ENCODE results near the gene EXD3. TPM values are rescaled to one million over a fixed set of nuclear protein-coding genes. Genes with fewer than 3 reads are reported as not detected.
A peak's percentile ranks its signal among the peaks of the same experiment; 100 is the strongest.
"Not testable (repeated sequence)": the region's sequence is repeated elsewhere in the genome, so short reads cannot be mapped to it uniquely, and the experiment has no call there.

EXD3 gene
- total and polyA plus RNA-seq, 5 donors, result 7.9 to 14.6 (median 12.6) TPM

DNA sequence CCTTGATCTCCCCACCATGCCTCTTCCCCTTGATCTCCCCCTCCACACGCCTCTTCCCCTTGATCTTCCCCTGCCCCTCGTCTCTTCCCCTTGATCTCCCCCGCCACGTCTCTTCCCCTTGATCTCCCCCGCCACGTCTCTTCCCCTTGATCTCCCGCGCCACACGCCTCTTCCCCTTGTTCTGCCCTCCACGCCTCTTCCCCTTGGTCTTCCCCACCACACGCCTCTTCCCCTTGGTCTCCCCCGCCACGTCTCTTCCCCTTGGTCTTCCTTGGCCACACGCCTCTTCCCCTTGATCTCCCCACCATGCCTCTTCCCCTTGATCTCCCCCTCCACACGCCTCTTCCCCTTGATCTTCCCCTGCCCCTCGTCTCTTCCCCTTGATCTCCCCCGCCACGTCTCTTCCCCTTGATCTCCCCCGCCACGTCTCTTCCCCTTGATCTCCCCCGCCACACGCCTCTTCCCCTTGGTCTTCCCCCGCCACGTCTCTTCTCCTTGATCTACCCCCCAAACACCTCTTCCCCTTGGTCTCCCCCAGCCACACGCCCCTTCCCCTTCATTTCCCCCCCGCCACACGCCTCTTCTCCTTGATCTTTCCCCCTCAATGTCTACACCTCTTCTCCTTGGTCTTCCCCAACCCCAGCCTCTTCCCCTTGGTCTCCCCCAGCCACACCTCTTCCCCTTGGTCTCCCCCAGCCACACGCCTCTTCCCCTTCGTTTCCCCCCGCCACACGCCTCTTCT is 28.5 kb upstream of the EXD3 start:
- intact Hi-C loops (cut with DNase I); H3K9me3 ChIP-seq (ENCODE audit: control insufficient read depth, low read length); H3K4me1 ChIP-seq (ENCODE audit: control insufficient read depth, insufficient read depth, low read length); H3K4me3 ChIP-seq (ENCODE audit: low read length); ATAC-seq; H3K27ac ChIP-seq (ENCODE audit: low read length); H3K27me3 ChIP-seq (ENCODE audit: control insufficient read depth, insufficient read depth): not testable (repeated sequence)
- peak in 2 of 3 donors; percentile 6 to 35 for DNase-seq
- 88% methylated on average over 12 of the region's 31 CpGs for WGBS

DNA sequence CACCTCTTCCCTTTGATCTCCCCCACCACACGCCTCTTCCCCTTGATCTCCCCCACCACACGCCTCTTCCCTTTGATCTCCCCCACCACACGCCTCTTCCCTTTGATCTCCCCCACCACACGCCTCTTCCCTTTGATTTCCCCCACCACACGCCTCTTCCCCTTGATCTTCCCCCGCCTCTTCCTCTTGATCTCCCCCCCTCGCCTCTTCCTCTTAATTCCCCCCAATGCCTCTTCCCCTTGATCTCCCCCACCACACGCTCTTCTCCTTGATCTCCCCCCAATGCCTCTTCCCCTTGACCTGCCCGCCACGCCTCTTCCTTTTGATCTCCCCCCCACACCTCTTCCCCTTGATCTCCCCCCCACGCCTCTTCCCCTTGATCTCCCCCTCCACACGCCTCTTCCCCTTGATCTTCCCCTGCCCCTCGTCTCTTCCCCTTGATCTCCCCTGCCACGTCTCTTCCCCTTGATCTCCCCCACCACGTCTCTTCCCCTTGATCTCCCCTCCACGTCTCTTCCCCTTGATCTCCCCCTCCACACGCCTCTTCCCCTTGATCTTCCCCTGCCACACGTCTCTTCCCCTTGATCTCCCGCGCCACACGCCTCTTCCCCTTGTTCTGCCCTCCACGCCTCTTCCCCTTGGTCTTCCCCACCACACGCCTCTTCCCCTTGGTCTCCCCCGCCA is 27.7 kb upstream of the EXD3 start:
- WGBS, result 72% methylated on average over 22 of the region's 24 CpGs
- intact Hi-C loops (cut with DNase I); H3K27ac ChIP-seq (ENCODE audit: low read length); H3K27me3 ChIP-seq (ENCODE audit: control insufficient read depth, insufficient read depth); ATAC-seq; H3K4me3 ChIP-seq (ENCODE audit: low read length); H3K4me1 ChIP-seq (ENCODE audit: control insufficient read depth, insufficient read depth, low read length); H3K9me3 ChIP-seq (ENCODE audit: control insufficient read depth, low read length): not testable (repeated sequence)
- DNase-seq, result peak; percentile 12 to 50 (median 35)

DNA sequence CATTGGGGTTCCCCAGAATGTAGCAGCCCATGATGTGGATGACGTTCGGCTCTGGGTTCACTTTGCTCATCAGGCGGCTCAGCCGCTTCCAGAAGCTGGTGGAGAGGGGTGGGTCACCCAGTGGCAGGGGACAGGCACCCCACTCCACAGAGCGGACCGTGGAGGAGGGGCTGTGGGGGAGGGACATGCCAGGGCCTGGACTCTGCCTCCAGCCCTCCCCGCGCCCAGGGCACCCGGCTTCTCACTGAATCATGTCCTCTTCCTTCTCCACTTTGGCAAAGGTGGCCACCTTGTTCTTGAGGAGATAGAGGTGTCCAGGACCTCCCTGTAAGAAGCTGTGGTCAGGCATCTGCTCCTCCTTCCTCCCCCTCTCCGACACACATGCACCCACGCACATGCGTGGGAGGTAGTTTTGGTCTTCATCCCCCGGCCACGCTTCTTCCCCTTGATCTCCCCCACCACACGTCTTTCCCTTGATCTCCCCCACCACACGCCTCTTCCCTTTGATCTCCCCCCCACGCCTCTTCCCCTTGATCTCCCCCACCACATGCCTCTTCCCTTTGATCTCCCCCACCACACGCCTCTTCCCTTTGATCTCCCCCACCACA is 27.1 kb upstream of the EXD3 start:
- 84% methylated on average over 18 of the region's 18 CpGs for WGBS
- Histone ChIP-seq H3K27me3 (ENCODE audit: control insufficient read depth, insufficient read depth) (no peaks in the 10 kb centered on the region), H3K4me1 (ENCODE audit: control insufficient read depth, insufficient read depth, low read length) (no peaks in the 10 kb centered on the region), H3K9me3 (ENCODE audit: control insufficient read depth, low read length) (no peaks in the 10 kb centered on the region), H3K27ac (ENCODE audit: low read length) (no peak overlapping the region), H3K4me3 (ENCODE audit: low read length) (no peak overlapping the region)
- intact Hi-C loops (cut with DNase I), result no loop called here
- ATAC-seq, result no peak
- peak; percentile 18 to 59 (median 23) for DNase-seq

DNA sequence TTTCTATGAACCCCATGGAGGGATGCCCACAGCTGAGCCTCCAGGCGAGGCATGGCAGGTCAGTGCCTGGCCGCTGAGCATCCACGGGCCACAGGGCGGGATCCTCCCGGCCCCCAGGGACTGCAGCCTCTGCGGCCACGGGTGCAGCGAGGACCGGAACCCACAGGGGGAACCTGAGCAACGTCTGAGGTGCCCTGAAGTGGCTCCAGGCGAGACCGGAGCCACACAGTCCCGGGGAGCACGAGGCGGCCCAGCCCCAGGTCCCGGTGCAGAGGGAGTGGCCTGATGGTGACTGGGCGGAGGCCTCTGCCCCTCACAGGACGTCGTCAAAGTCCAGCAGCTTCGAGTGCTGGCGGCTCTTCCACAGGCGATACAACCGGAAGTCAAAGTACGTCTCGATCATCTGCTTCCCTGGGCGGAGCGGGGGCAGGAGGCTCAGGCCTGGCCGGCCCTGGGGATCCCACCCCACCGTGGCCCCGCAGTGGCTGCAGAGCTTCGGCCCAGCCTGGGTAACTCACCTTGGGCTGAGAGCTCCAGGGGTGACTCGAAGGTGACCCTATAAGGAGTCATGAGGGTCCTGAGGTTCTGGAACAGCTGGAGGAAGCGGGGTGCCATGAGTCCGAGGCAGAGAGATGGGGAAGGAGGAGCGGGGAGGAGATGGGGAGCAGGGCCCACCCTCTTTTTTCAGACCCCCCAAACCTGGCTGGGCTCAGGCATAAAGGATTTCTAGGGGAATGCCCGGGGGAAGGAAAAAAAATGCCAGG is 26.3 kb upstream of the EXD3 start:
- Histone ChIP-seq H3K4me3 (ENCODE audit: low read length) (no peak overlapping the region), H3K27me3 (ENCODE audit: control insufficient read depth, insufficient read depth) (no peaks in the 10 kb centered on the region), H3K9me3 (ENCODE audit: control insufficient read depth, low read length) (no peaks in the 10 kb centered on the region), H3K4me1 (ENCODE audit: control insufficient read depth, insufficient read depth, low read length) (no peaks in the 10 kb centered on the region), H3K27ac (ENCODE audit: low read length) (no peak overlapping the region)
- intact Hi-C loops (cut with DNase I), result no loop called here
- 86% methylated on average over 36 of the region's 36 CpGs for WGBS
- ATAC-seq (no peak), DNase-seq (peak; percentile 10 to 48 (median 33))

DNA sequence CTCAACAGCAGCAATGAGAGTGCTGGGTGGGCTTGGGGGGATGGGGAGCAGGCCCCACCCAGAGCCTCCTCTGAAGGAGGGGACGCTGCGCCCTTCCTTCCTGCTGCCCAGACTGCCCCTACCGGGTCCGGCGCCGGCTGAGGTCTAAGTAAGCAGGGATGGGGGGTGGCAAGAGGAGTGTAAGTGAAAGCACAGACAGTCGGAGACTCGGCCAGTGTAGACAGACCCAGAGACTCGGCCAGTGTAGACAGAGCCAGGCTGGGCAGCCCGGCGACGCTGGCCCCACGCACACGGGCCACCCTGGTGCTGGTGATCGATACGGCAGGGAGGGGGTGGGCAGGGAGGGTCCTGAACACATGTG is 25.6 kb upstream of the EXD3 start:
- H3K27me3 ChIP-seq (ENCODE audit: control insufficient read depth, insufficient read depth), result no peaks in the 10 kb centered on the region
- intact Hi-C loops (cut with DNase I), result no loop called here
- H3K4me3 ChIP-seq (ENCODE audit: low read length), result no peak overlapping the region
- WGBS, result 92% methylated on average over 16 of the region's 16 CpGs
- DNase-seq (peak in 2 of 3 donors; percentile 28 to 50), ATAC-seq (no peak)
- H3K9me3 ChIP-seq (ENCODE audit: control insufficient read depth, low read length), result no peaks in the 10 kb centered on the region
- H3K27ac ChIP-seq (ENCODE audit: low read length), result no peak overlapping the region
- H3K4me1 ChIP-seq (ENCODE audit: control insufficient read depth, insufficient read depth, low read length), result no peaks in the 10 kb centered on the region

DNA sequence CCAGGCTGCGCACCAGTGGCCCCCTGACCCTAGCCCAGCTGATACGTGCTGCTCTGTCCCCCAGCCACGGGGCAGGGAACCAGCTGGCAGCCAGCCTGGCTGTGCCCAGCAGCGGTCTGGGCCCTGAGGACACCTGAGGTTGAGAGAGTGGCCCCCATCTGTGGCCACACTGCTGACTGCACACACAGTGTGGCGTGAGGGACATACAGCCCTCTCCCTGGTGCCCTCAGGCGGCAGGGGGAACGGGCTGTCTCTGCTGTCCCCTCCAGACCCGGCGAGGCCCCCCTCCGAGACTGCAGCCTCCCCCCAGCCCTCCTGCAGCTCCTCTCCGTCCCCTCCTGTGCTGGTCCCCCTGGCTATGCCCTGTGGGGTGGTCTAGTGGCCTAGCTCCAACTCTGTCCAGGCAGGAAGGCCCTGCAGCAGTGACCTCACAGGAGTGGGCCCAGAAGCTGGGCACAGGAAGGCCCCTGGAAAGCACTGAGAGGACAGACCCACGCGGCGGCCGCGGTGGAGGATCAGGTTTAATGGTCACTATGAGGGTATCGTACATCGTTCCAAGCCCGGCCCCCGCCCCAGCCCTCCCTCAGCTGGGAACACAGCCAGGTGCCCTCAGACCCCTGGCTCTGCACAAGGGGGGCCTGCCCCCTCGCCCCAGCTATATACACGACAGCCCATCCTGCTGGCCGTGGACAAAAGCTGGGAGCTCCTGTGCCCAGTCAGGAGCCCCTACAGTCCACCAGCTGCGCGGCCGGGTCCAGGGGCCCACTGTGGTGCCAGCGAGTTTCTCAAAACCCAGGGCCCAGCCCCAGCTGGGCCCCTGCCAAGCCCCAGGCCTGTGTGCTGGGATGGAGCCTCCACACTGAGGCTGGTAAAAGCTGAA is 25.0 kb upstream of the EXD3 start:
- ATAC-seq (peak in 1 of 2 donors; percentile 16), DNase-seq (peak; percentile 18 to 64 (median 55))
- 82% methylated on average over 27 of the region's 27 CpGs for WGBS
- no peak overlapping the region for H3K27ac ChIP-seq (ENCODE audit: low read length)
- H3K4me1 ChIP-seq (ENCODE audit: control insufficient read depth, insufficient read depth, low read length), result no peaks in the 10 kb centered on the region
- no peaks in the 10 kb centered on the region for H3K27me3 ChIP-seq (ENCODE audit: control insufficient read depth, insufficient read depth)
- no peak overlapping the region for H3K4me3 ChIP-seq (ENCODE audit: low read length)
- H3K9me3 ChIP-seq (ENCODE audit: control insufficient read depth, low read length), result no peaks in the 10 kb centered on the region
- intact Hi-C loops (cut with DNase I), result no loop called here

DNA sequence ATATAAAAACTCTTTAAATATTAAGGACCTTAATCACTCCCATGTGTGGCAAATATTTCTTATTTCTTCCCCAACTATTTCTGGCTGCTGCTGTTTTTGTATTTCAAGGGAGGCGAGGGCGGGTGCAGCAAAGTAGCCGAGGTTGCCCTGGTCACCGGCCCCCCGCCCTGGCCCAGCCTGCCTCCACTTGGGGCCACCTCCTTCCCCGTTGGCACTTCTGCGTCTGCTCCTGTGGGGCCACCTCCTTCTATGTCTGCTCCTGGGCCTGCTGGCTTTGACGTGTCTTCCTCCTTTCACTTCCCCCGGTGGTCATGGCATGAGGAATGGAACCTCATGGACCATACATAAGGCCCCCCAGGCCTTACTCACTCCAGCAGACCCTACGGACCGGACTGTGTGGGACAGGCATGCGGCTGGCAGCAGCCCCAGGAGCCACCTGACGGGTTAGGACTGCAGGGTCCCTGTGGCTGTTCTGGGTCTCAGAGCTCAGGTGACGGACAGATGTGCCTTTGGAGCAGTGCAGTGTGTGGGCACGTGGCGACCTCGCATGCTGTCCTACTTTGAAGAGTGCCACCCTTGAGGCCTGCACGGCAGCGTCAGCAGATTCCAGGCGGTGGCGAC is 24.0 kb upstream of the EXD3 start:
- no peaks in the 10 kb centered on the region for H3K27me3 ChIP-seq (ENCODE audit: control insufficient read depth, insufficient read depth)
- ATAC-seq (peak in 1 of 2 donors; percentile 5), DNase-seq (peak; percentile 16 to 59 (median 57))
- H3K4me3 ChIP-seq (ENCODE audit: low read length), result no peak overlapping the region
- intact Hi-C loops (cut with DNase I), result no loop called here
- H3K27ac ChIP-seq (ENCODE audit: low read length), result no peak overlapping the region
- H3K9me3 ChIP-seq (ENCODE audit: control insufficient read depth, low read length), result no peaks in the 10 kb centered on the region
- WGBS, result 73% methylated on average over 21 of the region's 21 CpGs
- H3K4me1 ChIP-seq (ENCODE audit: control insufficient read depth, insufficient read depth, low read length), result no peaks in the 10 kb centered on the region

DNA sequence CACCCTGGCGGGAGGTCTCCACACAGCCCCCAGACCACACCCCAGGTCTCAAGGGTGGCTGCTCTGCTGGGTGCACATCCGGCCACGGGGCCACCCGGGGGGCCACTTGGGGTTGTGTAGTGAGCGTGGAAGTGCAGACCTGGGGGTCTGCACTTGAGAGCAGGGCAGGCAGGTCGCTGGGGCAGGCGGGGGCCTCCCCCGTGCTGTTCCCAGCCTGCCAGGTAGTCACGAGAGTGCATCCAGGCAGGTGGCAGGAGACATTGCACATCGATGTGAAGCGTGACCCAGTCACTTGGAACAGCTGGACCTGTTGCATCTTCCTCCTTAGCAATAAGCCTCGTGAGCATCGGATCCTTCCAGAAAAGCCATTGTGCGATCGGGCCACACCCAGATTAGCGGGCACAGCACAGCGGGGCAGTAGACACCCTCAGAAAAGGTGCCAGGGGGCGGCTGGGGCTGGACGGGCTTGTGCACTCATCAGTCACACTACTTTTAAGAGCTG is 23.0 kb upstream of the EXD3 start:
- peak in 1 of 2 donors; percentile 10 for ATAC-seq
- DNase-seq, result peak; percentile 14 to 55 (median 36)
- H3K27ac ChIP-seq (ENCODE audit: low read length), result no peak overlapping the region
- intact Hi-C loops (cut with DNase I), result no loop called here
- H3K9me3 ChIP-seq (ENCODE audit: control insufficient read depth, low read length), result no peaks in the 10 kb centered on the region
- no peak overlapping the region for H3K4me3 ChIP-seq (ENCODE audit: low read length)
- H3K4me1 ChIP-seq (ENCODE audit: control insufficient read depth, insufficient read depth, low read length), result no peaks in the 10 kb centered on the region
- 60% methylated on average over 19 of the region's 19 CpGs for WGBS
- H3K27me3 ChIP-seq (ENCODE audit: control insufficient read depth, insufficient read depth), result no peaks in the 10 kb centered on the region

DNA sequence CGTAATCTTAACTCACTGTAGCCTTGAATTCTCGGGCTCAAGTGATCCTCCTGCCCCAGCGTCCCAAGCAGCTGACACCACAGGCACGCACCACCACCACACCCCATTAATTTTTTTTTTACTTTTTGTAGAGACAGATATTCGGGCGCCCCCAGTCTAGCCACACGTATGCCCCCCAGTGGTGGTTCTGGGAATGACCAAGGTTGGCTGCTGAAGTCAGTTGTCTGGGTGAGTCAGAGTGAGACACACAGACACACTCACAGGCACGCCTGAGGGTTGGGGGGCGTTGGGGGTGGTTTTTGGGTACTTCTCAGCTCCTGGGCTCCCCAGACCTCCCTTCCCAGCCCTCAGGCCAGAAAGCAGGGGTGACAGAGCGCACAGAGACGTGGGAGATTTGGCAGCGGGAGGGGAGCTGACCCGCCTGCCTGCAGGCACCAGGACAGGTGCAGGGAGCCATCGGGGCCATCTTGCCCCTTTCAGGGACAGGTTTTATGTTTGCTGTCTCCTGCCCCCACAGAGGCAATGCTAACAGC is 22.4 kb upstream of the EXD3 start:
- no peaks in the 10 kb centered on the region for H3K27me3 ChIP-seq (ENCODE audit: control insufficient read depth, insufficient read depth)
- ATAC-seq (peak; percentile 47 to 60), DNase-seq (peak; percentile 76 to 92 (median 90))
- H3K4me3 ChIP-seq (ENCODE audit: low read length), result no peak overlapping the region
- no peak overlapping the region for H3K27ac ChIP-seq (ENCODE audit: low read length)
- no peaks in the 10 kb centered on the region for H3K4me1 ChIP-seq (ENCODE audit: control insufficient read depth, insufficient read depth, low read length)
- WGBS, result 18% methylated on average over 14 of the region's 14 CpGs
- H3K9me3 ChIP-seq (ENCODE audit: control insufficient read depth, low read length), result no peaks in the 10 kb centered on the region
- intact Hi-C loops (cut with DNase I), result no loop called here

All from right cardiac atrium (tissue), 5 donors.